Ovary (tissue), 9 donors: ENCODE results near the gene TUBA1A. TPM values are rescaled to one million over a fixed set of nuclear protein-coding genes. Genes with fewer than 3 reads are reported as not detected.
"Not testable (repeated sequence)": the region's sequence is repeated elsewhere in the genome, so short reads cannot be mapped to it uniquely, and the experiment has no call there.

Source experiments
- DNase-seq, 5 donors: peaks; one replicate each; pipeline ENCODE4 v3.0.0-alpha.2; 2019 to 2020
- H3K27ac ChIP-seq, 2 donors: fragments of 200-600 bp; one replicate each; pipeline versions ENCODE4 v1.5.1 to v1.8.0; 2019 to 2022
- H3K27me3 ChIP-seq: fragments of 200-600 bp; one replicate; pipeline ENCODE4 v1.8.0; 2022
- H3K36me3 ChIP-seq: fragments of 200-600 bp; sonication (generic); one replicate; pipeline ENCODE4 v1.5.1; 2019
- H3K4me1 ChIP-seq: one replicate; pipeline ENCODE4 v1.8.1; 2013; ENCODE audit warnings: mild to moderate bottlenecking, moderate library complexity; ENCODE audit not compliant: insufficient read depth
- H3K4me3 ChIP-seq: fragments of 200-600 bp; sonication (generic); one replicate; pipeline ENCODE4 v1.5.1; 2017
- H3K9me3 ChIP-seq, 2 donors: fragments of 200-600 bp in 1 of 2; sonication (generic) in 1 of 2; one replicate each; pipeline versions ENCODE4 v1.5.1 to v1.8.1; 2013 to 2019; ENCODE audit warnings: mild to moderate bottlenecking in 1 of 2, moderate library complexity in 1 of 2
- EP300 ChIP-seq: sonication (generic); formaldehyde crosslinking; IDR thresholded peaks from one replicate; pipeline ENCODE4 v1.6.1; 2017; ENCODE audit warnings: antibody characterized with exemption
- POLR2A ChIP-seq: fragments of 450-650 bp; IDR thresholded peaks from one replicate; pipeline ENCODE4 v1.6.1; 2017; ENCODE audit warnings: antibody characterized with exemption, mild to moderate bottlenecking, moderate library complexity
- WGBS, 3 donors: extraction: QIAGEN DNeasy Blood & Tissue Kit in 1 of 3; methylation state at CpG; one replicate each; pipeline versions ENCODE4 v1.1.5 to v1.1.7; 2013 to 2017; 5-methylcytosine and 5-hydroxymethylcytosine counted together
- intact Hi-C, 4 donors: fragments of 100-400 bp; cut with DNase I; formaldehyde crosslinking; loops; one replicate each; pipeline versions ENCODE4 v1.11.0 to v1.15.1; 2022 to 2023
- polyA plus RNA-seq, 2 donors: library from polyadenylated mRNA; stranded (reverse); fragments of 200-250 nt in 1 of 2; fragments of 350-450 nt in 1 of 2; fragmentation: Illumina TruSeq in 1 of 2; extraction: RNeasy Lipid Tissue Mini Kit (QIAGEN cat#74804) in 1 of 2; gene quantifications; one replicate each; pipeline ENCODE4 v1.2.3, GENCODE V29; 2013 to 2014
- total RNA-seq, 7 donors: library from RNA; depleted of rRNA in 2 of 7; stranded (reverse); fragments of >200 nt in 2 of 7; fragmentation: NEBNext Ultra II Directional in 3 of 7; extraction: Animal tissue kit (Norgen Biotek cat#: 25700) in 3 of 7; gene quantifications; one replicate each; pipeline versions ENCODE4 v1.1.0 to v1.2.4, GENCODE V29; 2016 to 2023
- TF ChIP-seq, protein P1 (sequence below), 3 donors: fragments of 450-650 bp in 2 of 3; fragments of 200-600 bp in 1 of 3; IDR thresholded peaks; one replicate each; pipeline versions ENCODE4 v1.5.1 to v1.8.0; 2016 to 2022; ENCODE audit warnings: antibody characterized with exemption in 3 of 3, mild to moderate bottlenecking in 1 of 3
- donor health status: DM: no; HTN: no; CAD: no; lungs with moderate emphysema.
- donor health status: DM: no; HTN: no; CAD: no.
- donor health status: Bipolar disorder and iron deficiency.
- donor health status: DM: yes; HTN: yes; CAD: no.
- donor health status: DM: no; HTN: no; CAD: no.
- donor health status: DM: yes; HTN: yes; CAD: no.

Gene TUBA1A
- total and polyA plus RNA-seq, 9 donors: 140 to 535 (median 195) TPM

DNA sequence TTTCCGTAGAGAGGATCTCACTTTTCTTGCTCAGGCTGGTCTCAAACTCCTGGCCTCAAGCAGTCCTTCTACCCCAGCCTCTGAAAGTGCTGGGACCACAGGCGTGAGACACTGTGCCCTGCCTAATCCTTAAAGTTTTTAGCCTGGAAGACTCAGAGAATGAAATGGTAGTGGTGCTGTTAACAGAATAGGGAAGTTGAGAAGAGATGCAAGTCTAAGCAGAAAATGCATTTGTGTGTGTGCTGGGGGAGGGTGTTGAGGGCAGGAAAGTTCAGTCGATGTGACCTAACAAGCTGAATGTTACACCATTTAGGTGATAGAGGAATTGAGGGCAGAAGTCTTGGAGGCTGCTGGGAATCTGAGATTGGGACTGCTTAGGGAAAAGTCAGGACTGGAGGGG, 6.9 kb upstream of the TUBA1A start:
- Histone ChIP-seq H3K9me3 (no peaks in the 10 kb centered on the region), H3K4me1 (no peaks in the 10 kb centered on the region), H3K27me3 (no peaks in the 10 kb centered on the region), H3K4me3 (no peak overlapping the region), H3K36me3 (no peaks in the 10 kb centered on the region), H3K27ac (no peak overlapping the region)
- TF ChIP-seq, protein P1, sequence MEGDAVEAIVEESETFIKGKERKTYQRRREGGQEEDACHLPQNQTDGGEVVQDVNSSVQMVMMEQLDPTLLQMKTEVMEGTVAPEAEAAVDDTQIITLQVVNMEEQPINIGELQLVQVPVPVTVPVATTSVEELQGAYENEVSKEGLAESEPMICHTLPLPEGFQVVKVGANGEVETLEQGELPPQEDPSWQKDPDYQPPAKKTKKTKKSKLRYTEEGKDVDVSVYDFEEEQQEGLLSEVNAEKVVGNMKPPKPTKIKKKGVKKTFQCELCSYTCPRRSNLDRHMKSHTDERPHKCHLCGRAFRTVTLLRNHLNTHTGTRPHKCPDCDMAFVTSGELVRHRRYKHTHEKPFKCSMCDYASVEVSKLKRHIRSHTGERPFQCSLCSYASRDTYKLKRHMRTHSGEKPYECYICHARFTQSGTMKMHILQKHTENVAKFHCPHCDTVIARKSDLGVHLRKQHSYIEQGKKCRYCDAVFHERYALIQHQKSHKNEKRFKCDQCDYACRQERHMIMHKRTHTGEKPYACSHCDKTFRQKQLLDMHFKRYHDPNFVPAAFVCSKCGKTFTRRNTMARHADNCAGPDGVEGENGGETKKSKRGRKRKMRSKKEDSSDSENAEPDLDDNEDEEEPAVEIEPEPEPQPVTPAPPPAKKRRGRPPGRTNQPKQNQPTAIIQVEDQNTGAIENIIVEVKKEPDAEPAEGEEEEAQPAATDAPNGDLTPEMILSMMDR (IDR thresholded peaks at IDR 0.05): no peak
- no peak for TF ChIP-seq EP300
- TF ChIP-seq POLR2A: no peak
- peak in 1 of 5 donors; percentile 4 for DNase-seq
- intact Hi-C loops: no loop called here
- 83 to 86% (median 84%) methylated on average over 3 of the region's 3 CpGs for WGBS, 3 donors

DNA sequence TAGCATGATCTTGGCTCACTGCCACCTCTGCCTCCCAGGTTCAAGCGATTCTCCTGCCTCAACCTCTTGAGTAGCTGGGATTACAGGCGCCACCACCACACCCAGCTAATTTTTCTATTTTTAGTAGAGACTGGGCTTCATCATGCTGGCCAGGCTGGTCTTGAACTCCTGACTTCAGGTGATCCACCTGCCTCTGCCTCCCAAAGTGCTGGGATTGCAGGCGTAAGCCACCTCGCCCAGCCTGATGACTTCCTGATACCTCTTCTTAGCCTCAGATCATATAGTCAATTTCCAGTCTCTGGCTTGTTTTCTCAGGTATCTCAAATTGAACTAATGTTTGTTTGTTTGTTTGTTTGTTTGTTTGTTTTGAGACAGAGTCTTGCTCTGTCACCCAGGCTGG, 4.9 kb upstream of the TUBA1A start:
- not testable (repeated sequence) for H3K36me3 ChIP-seq, H3K9me3 ChIP-seq, H3K4me3 ChIP-seq, H3K27ac ChIP-seq, H3K4me1 ChIP-seq, H3K27me3 ChIP-seq
- peak in 1 of 5 donors; percentile 7 for DNase-seq
- 92 to 96% (median 93%) methylated on average over 4 of the region's 4 CpGs for WGBS, 3 donors
- intact Hi-C loops: loop anchor here in 1 of 4 donors (5.0 kb wide), 1 partner anchor 39 kb away; no protein-coding TSS in a partner anchor

GRCh38 chr12:49191498-49191897, 2.6 kb upstream of the TUBA1A start:
- intact Hi-C loops: loop anchor here in 1 of 4 donors (5.0 kb wide), 1 partner anchor 41 kb away; no protein-coding TSS in a partner anchor
- WGBS, 3 donors: 95 to 97% (median 97%) methylated on average over 6 of the region's 6 CpGs

GRCh38 chr12:49190974-49191373, 2.1 kb upstream of the TUBA1A start:
- no peak overlapping the region for H3K4me3 ChIP-seq
- no peaks in the 10 kb centered on the region for H3K9me3 ChIP-seq
- no peak for DNase-seq
- no peaks in the 10 kb centered on the region for H3K36me3 ChIP-seq
- WGBS, 3 donors: 90% methylated on average over 3 of the region's 3 CpGs
- H3K27me3 ChIP-seq: no peaks in the 10 kb centered on the region
- peaks cover 3% of the 10 kb centered on the region for H3K4me1 ChIP-seq
- TF ChIP-seq EP300 (no peak), POLR2A (no peak)
- TF ChIP-seq, protein P1 (IDR thresholded peaks at IDR 0.05): no peak
- intact Hi-C loops: loop anchor here in 1 of 4 donors (5.0 kb wide), 1 partner anchor 41 kb away; no protein-coding TSS in a partner anchor
- no peak overlapping the region for H3K27ac ChIP-seq

More at GRCh38 chr12:49191498-49191897, 2.6 kb upstream of the TUBA1A start:
- H3K27ac ChIP-seq, H3K4me3 ChIP-seq, H3K9me3 ChIP-seq, DNase-seq, H3K36me3 ChIP-seq, H3K4me1 ChIP-seq, H3K27me3 ChIP-seq: not testable (repeated sequence)

DNA sequence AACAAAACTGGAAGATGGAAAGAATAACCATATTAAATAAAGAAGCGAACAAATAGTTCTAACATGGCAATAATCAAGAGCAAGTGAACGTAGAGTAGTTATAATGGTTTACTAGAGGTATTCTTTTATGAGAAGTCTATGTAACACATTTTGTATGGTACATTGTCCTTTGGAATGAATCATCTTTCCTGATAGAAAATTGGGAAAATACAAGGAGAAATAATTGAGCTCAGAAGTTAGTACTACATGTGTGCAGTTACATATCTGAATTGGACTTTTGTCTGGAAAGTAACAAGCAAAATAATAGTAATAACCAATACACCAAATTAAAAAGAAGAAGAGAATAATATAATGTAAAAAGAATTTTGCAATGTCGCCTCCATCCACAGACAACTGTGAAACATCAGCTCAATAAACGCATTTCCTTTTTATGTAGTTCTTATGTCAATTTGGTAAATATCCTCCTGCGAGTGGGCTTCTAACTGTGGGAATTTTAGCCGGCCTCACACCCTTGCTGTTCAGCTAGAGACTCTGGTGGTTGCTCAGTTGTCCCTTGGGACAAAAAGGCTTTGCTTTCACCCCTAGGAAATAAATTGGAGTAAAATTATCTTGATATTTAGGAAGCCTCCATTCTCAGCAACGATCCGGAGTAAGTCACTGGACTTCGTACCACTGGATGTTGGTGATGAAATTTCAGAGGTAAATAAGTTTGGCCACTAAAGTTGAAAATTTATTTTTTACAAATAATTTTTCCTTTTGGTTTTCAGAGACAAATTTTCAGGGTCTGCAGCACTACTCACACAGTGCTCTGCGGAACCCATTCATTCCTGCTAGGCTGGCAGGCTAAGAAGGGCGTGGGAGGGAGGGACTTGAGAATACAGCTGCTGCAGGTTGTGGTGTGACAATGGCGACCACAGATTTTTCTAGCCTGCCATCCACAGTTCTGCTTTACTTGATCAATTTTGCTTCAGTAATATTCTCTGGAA, 1.1 kb upstream of the TUBA1A start:
- peak in 1 of 5 donors; percentile 12 for DNase-seq
- no peaks in the 10 kb centered on the region for H3K27me3 ChIP-seq
- H3K27ac ChIP-seq: peak overlapping the region in 1 of 2 donors; percentile 95
- intact Hi-C loops: loop anchor here (2.0 to 10.0 kb wide), 5 partner anchors 42 to 59 kb away; partner anchors contain the start of gene TUBA1B (in 3 of the 4)
- H3K4me1 ChIP-seq: peaks cover 3% of the 10 kb centered on the region
- 88 to 90% (median 89%) methylated on average over 12 of the region's 12 CpGs for WGBS, 3 donors
- peak overlapping the region; percentile 77 for H3K4me3 ChIP-seq
- no peaks in the 10 kb centered on the region for H3K9me3 ChIP-seq
- H3K36me3 ChIP-seq: no peaks in the 10 kb centered on the region
- TF ChIP-seq, protein P1 (IDR thresholded peaks at IDR 0.05): no peak
- no peak for TF ChIP-seq POLR2A
- TF ChIP-seq EP300: no peak
